ENCODE results near the gene NCKAP5. TPM values are rescaled to one million over a fixed set of nuclear protein-coding genes. Genes with fewer than 3 reads are reported as not detected.

NCKAP5 gene
- total RNA-seq, 2 donors from 2014 or later, result 2.0 to 7.1 TPM

- no peak for DNase-seq (ENCODE audit: low spot score)
- Histone ChIP-seq H3K27ac (no peak overlapping the region), H3K27me3 (replicated peaks; ENCODE audit: insufficient read depth) (no peaks in the 10 kb centered on the region), H3K36me3 (no peaks in the 10 kb centered on the region), H3K4me3 (no peak overlapping the region), H3K4me1 (replicated peaks) (no peaks in the 10 kb centered on the region), H3K9me3 (no peaks in the 10 kb centered on the region)
- TF ChIP-seq POLR2A (IDR thresholded peaks at IDR 0.05) (no peak), CTCF (IDR thresholded peaks at IDR 0.05) (no peak), POLR2AphosphoS5 (IDR thresholded peaks at IDR 0.05) (no peak)
- 87% methylated on average over 5 of the region's 5 CpGs for WGBS
- intact Hi-C loops (cut with DNase I), result no loop called here
These were observed 522.5 kb downstream of the NCKAP5 start for GRCh38 chr2:133045787-133046186.

- DNase-seq (ENCODE audit: low spot score), result no peak
- 69% methylated on average over 4 of the region's 4 CpGs for WGBS
- Histone ChIP-seq H3K4me1 (replicated peaks) (no peaks in the 10 kb centered on the region), H3K36me3 (no peaks in the 10 kb centered on the region), H3K4me3 (no peak overlapping the region), H3K27me3 (replicated peaks; ENCODE audit: insufficient read depth) (no peaks in the 10 kb centered on the region), H3K9me3 (no peaks in the 10 kb centered on the region), H3K27ac (no peak overlapping the region)
- intact Hi-C loops (cut with DNase I), result no loop called here
- TF ChIP-seq CTCF (IDR thresholded peaks at IDR 0.05), result no peak
- TF ChIP-seq POLR2A (IDR thresholded peaks at IDR 0.05), result no peak
- no peak for TF ChIP-seq POLR2AphosphoS5 (IDR thresholded peaks at IDR 0.05)
These were observed 523.7 kb downstream of the NCKAP5 start for GRCh38 chr2:133044556-133044955.

GRCh38 chr2:133040170-133040569 is 528.1 kb downstream of the NCKAP5 start:
- TF ChIP-seq CTCF (IDR thresholded peaks at IDR 0.05) (no peak), POLR2AphosphoS5 (IDR thresholded peaks at IDR 0.05) (no peak), POLR2A (IDR thresholded peaks at IDR 0.05) (no peak)
- Histone ChIP-seq H3K4me3 (no peak overlapping the region), H3K9me3 (no peaks in the 10 kb centered on the region), H3K4me1 (replicated peaks) (no peaks in the 10 kb centered on the region), H3K36me3 (no peaks in the 10 kb centered on the region), H3K27ac (no peak overlapping the region), H3K27me3 (replicated peaks; ENCODE audit: insufficient read depth) (no peaks in the 10 kb centered on the region)
- 67% methylated on average over 4 of the region's 4 CpGs for WGBS
- DNase-seq (ENCODE audit: low spot score), result no peak
- intact Hi-C loops (cut with DNase I), result no loop called here

GRCh38 chr2:133039531-133039930 is 528.7 kb downstream of the NCKAP5 start:
- WGBS, result 97% methylated on average over 1 of the region's 1 CpG
- Histone ChIP-seq H3K4me3 (no peak overlapping the region), H3K27me3 (replicated peaks; ENCODE audit: insufficient read depth) (no peaks in the 10 kb centered on the region), H3K4me1 (replicated peaks) (no peaks in the 10 kb centered on the region), H3K27ac (no peak overlapping the region), H3K9me3 (no peaks in the 10 kb centered on the region), H3K36me3 (no peaks in the 10 kb centered on the region)
- TF ChIP-seq POLR2A (IDR thresholded peaks at IDR 0.05), result no peak
- TF ChIP-seq CTCF (IDR thresholded peaks at IDR 0.05), result no peak
- TF ChIP-seq POLR2AphosphoS5 (IDR thresholded peaks at IDR 0.05), result no peak
- intact Hi-C loops (cut with DNase I), result no loop called here
- DNase-seq (ENCODE audit: low spot score), result no peak

- intact Hi-C loops (cut with DNase I), result no loop called here
- WGBS, result 60% methylated on average over 6 of the region's 6 CpGs
- no peaks in the 10 kb centered on the region for H3K9me3 ChIP-seq
These were observed 541.6 kb downstream of the NCKAP5 start for GRCh38 chr2:133026536-133027177.

More at GRCh38 chr2:133026536-133027177, 541.6 kb downstream of the NCKAP5 start:
- TF ChIP-seq POLR2A (IDR thresholded peaks at IDR 0.05) (no peak), CTCF (IDR thresholded peaks at IDR 0.05) (no peak), POLR2AphosphoS5 (IDR thresholded peaks at IDR 0.05) (no peak)
- H3K27me3 ChIP-seq (replicated peaks; ENCODE audit: insufficient read depth), result no peaks in the 10 kb centered on the region
- no peak for DNase-seq (ENCODE audit: low spot score)
- no peak overlapping the region for H3K27ac ChIP-seq
- H3K36me3 ChIP-seq, result no peaks in the 10 kb centered on the region
- H3K4me1 ChIP-seq (replicated peaks), result no peaks in the 10 kb centered on the region
- no peak overlapping the region for H3K4me3 ChIP-seq

Data from prostate gland (tissue), 2 donors.